ENCODE results near the gene SLC13A2. TPM values are rescaled to one million over a fixed set of nuclear protein-coding genes. Genes with fewer than 3 reads are reported as not detected.
A peak's percentile ranks its signal among the peaks of the same experiment; 100 is the strongest.

Gene SLC13A2
- total and polyA plus RNA-seq, 11 donors: 0.03 TPM; not detected in 10

- Histone ChIP-seq H3K9me3 (no peaks in the 10 kb centered on the region), H3K27ac (no peak overlapping the region), H3K27me3 (peaks cover 0 to 3% (median 0%) of the 10 kb centered on the region in 9 donors), H3K4me1 (no peaks in the 10 kb centered on the region), H3K36me3 (no peaks in the 10 kb centered on the region), H3K4me3 (no peak overlapping the region)
- no peak for ATAC-seq
- peak in 1 of 5 donors; percentile 47 for DNase-seq
- 65 to 84% (median 76%) methylated on average over 10 to 12 of the region's 12 CpGs for WGBS, 4 donors
- intact Hi-C loops (cut with DNase I): loop anchor here in 5 of 10 donors (5.0 kb wide), 3 partner anchors 35 to 45 kb away; no protein-coding TSS in a partner anchor
- TF ChIP-seq POLR2A (IDR thresholded peaks at IDR 0.05) (no peak), CTCF (IDR thresholded peaks at IDR 0.05) (no peak)
These were observed 63.8 kb downstream of the SLC13A2 start for GRCh38 chr17:28537219-28537610.

- Histone ChIP-seq H3K9me3 (no peaks in the 10 kb centered on the region), H3K36me3 (no peaks in the 10 kb centered on the region), H3K4me3 (no peak overlapping the region), H3K27ac (no peak overlapping the region), H3K4me1 (no peaks in the 10 kb centered on the region), H3K27me3 (peaks cover 0 to 3% (median 0%) of the 10 kb centered on the region in 9 donors)
- 89 to 95% (median 92%) methylated on average over 13 to 14 of the region's 14 CpGs for WGBS, 4 donors
- DNase-seq (peak in 1 of 5 donors; percentile 32), ATAC-seq (no peak)
- TF ChIP-seq CTCF (IDR thresholded peaks at IDR 0.05): no peak
- no peak for TF ChIP-seq POLR2A (IDR thresholded peaks at IDR 0.05)
- intact Hi-C loops (cut with DNase I): loop anchor here in 5 of 10 donors (5.0 kb wide), 3 partner anchors 36 to 46 kb away; no protein-coding TSS in a partner anchor
These were observed 65.0 kb downstream of the SLC13A2 start for GRCh38 chr17:28538296-28538895.

- no peak overlapping the region for H3K4me3 ChIP-seq
- ATAC-seq (no peak), DNase-seq (peak in 1 of 5 donors; percentile 41)
- H3K4me1 ChIP-seq: no peaks in the 10 kb centered on the region
- peaks cover 0 to 3% (median 0%) of the 10 kb centered on the region in 9 donors for H3K27me3 ChIP-seq
- TF ChIP-seq POLR2A (IDR thresholded peaks at IDR 0.05): no peak
- no peak for TF ChIP-seq CTCF (IDR thresholded peaks at IDR 0.05)
- no peaks in the 10 kb centered on the region for H3K9me3 ChIP-seq
- H3K36me3 ChIP-seq: no peaks in the 10 kb centered on the region
- intact Hi-C loops (cut with DNase I): loop anchor here in 3 of 10 donors (2.0 to 10.0 kb wide), 4 partner anchors 43 to 75 kb away; partner anchors contain the start of gene RSKR (in 1 of the 3)
- WGBS, 4 donors: 80 to 87% (median 86%) methylated on average over 1 to 4 of the region's 4 CpGs
- H3K27ac ChIP-seq: no peak overlapping the region
These were observed 66.8 kb downstream of the SLC13A2 start for GRCh38 chr17:28540231-28540630.

- no peak for DNase-seq
- TF ChIP-seq POLR2A (IDR thresholded peaks at IDR 0.05): no peak
- TF ChIP-seq CTCF (IDR thresholded peaks at IDR 0.05): no peak
- intact Hi-C loops (cut with DNase I): loop anchor here in 3 of 10 donors (2.0 to 10.0 kb wide), 4 partner anchors 44 to 73 kb away; partner anchors contain the start of gene RSKR (in 1 of the 3)
- peaks cover 0 to under 1% (median 0%) of the 10 kb centered on the region in 9 donors for H3K36me3 ChIP-seq
- H3K27me3 ChIP-seq: peaks cover 0 to 3% (median 0%) of the 10 kb centered on the region in 9 donors
- no peak overlapping the region for H3K27ac ChIP-seq
- H3K4me1 ChIP-seq: no peaks in the 10 kb centered on the region
- ATAC-seq: no peak
- H3K4me3 ChIP-seq: no peak overlapping the region
- H3K9me3 ChIP-seq: no peaks in the 10 kb centered on the region
- WGBS, 4 donors: 90 to 93% (median 92%) methylated on average over 4 of the region's 4 CpGs
These were observed 68.0 kb downstream of the SLC13A2 start for GRCh38 chr17:28541439-28541838.

Measured in heart left ventricle (tissue), 16 donors.